Cortex of kidney (tissue), 1 donor: Measurements from ENCODE around the gene INPP5A.

ENCODE experiments used
- DNase-seq: peaks from one replicate; lab custom pipeline; 2025; lab: John Stamatoyannopoulos, UW

Gene INPP5A

DNA sequence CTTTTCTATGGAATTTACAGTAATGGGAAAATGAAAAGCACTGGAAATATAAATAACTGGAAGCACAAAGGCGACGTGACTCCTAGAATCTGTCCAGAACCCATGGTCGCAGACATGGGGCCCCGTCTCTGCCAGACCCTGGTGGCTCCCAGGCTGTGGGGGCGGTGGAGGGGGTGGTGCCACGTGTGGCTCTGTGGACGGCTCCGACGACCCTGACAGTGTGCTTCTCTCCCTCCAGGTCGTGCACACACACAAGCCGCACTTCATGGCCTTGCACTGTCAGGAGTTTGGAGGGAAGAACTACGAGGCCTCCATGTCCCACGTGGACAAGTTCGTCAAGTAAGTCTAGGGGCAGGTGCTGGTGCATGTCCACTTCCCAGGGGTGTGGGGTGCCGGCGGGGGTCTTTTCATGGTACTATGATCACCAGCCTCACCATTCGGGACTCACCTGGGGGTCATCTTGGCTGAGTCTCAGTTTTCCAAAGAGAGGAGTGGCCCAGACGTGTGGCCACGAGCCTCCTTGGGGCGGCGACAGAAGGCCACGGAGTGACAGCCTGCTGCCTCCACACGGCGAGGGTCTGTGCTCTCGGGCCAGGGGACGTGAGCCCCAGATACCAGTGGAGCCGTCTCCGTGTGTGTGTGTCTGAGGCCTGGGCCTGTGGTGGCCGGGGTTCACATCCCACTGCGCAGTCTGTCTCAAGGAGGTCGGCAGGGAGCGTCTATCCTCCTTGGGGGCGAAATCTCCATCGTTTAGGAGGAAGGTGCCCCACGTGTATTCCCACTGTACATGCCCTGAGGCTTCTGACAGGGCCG is 108.2 kb downstream of the INPP5A start:
- DNase-seq, result no peak

- no peak for DNase-seq
Measured at GRCh38 chr10:132646443-132647097, 109.0 kb downstream of the INPP5A start.

DNA sequence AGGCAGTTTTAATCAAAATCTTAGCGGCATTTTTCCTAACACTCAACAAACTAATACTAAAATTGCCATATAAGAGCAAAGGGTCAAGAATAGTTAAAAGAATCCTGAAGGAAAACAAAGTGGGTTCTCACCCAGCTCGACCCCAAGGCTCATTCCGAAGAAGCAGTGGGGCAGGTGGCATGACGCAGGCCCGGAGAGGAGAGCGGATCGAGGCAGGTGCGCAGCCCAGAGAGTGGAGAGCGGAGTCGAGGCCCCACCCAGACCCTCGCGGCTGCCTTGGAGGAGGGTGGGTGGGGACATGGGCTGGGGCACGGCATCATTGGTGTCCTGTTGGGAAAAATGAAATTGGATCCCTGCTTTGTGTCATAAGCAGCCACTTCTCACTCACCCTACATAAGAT is 109.8 kb downstream of the INPP5A start:
- DNase-seq, result no peak

DNA sequence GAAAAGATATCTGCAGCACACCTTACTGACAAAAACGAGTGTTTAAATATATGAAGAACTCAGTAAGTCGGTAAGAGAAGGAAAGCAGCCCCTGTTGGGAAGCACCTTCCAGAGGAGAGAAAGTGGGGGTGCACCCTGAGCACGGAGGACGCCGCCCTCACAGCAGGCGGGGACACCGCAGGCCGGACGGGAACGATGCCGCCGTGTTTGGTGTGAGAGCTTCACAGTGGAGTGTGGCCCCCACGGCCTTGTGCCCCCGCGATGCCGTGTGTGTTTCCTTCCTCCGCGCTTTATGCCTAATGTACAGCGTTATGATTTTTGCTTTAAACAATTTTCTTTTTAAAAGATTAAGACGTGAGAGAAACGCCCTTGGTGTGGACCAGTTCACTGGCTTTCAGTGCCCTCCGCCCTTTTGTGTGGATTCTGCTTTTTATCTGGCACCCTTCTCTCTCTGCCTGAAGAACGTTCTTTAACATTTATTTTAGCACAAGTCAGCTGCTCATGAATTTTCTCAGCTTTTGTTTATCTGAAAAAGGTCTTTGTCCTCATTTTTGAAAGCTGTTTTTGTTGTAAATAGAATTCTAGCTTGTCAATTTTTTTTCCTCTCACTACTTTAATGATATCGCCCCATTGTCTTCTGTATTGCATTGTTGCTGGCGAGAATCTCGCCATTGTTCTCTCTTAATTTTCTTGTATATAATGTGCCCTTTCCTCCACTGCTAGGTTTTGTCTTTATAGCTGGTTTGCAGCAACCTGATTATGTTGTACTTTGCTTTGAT is 110.7 kb downstream of the INPP5A start:
- no peak for DNase-seq

GRCh38 chr10:132648851-132649528 is 111.4 kb downstream of the INPP5A start:
- DNase-seq, result no peak

- DNase-seq, result no peak
Measured at GRCh38 chr10:132649651-132650360, 112.2 kb downstream of the INPP5A start.

DNA sequence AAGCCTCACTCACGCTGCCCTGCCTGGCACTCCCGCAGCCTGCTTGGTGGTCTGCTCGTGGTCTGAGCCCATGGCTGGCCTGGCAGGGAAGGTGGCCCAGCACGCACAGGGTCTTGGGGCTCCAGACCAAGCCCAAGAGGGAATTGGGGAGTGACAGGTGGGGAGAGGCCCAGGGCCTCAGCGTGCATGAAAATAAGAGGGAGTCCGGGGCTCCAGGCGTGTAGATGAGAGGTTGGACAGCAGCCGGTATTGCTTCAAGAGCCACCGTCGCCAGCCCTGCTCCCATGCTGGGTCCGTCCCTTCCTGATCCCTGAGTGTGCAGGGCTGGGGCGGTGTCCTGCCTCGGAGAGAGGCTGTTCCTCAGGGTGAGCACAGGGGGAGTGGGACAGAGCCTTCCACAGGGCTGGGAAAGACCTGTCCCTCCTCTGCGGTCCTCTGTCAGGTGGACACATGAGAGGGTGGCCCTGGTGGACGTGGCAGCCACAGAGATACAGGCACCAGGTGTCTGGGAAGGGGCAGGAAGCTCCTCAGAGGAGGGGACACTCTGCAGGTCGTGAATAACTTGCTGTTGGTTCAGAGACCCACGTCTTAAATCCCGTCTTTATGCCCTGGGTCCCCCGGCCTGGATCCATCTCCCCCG is 113.1 kb downstream of the INPP5A start:
- DNase-seq, result no peak

DNA sequence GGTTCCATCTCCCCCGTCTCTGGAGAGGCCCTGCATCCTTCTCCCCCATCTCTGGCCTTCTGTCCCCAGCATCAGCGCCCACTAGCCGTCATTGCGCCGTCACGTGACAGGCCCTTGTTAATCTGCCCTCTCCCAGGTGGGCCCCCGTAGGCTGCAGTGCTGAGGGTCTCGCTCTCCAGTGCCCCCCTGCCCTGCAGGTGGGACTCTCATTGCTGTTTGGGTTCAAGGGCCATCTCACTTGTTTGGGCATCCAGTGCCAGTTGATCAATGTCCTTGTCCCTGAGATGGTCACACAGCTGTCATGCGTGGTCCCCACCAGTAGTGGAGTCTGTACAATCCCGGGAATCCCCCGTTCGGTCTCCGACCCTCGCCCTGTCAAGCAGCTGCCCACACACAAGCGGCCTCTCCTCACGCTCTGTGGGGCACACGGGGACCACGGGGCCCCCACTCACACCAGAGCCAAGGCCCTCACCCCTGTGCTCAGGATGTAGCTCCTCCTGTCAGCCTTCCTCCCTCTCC is 114.0 kb downstream of the INPP5A start:
- DNase-seq, result no peak

DNA sequence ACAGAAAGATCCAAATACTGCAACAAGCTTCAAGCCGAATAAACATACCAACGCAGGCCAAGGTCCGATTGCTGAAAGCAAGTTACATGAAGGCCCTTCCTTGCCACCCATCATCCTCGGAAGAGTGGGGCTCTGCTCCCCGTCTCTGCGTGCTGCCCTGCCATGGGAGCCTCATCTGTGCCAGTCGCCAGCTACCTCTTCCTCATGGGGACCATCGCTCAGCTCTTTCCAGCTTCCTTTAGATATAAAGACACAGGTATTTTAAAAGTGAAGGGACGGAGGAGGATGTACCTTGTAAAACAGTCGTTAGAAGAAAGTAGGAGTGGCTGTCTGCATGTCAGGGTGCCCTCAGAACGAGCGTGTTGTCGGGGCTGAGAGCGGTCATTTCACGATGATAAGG is 114.9 kb downstream of the INPP5A start:
- no peak for DNase-seq

GRCh38 chr10:132652936-132653590 is 115.5 kb downstream of the INPP5A start:
- no peak for DNase-seq

DNA sequence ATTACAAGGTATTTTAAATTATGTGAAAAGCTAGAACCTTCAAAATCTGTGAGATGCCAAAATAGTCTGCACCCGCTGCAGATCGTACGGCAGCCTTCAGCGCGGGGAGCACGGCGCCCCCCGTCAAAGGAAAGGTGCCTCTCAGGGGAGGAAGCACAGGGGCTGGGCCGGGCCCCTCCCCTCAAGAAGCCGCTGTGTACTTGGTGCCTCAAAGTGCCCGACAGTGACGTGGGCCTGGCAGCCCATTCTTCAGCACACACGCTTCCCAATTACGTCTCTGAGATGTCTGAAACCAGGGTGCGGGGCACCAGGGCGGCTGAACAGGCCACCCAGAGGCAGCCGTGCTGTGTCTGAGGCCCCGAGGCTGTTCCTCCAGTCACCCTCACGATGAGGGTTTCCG is 116.1 kb downstream of the INPP5A start:
- DNase-seq, result no peak

DNA sequence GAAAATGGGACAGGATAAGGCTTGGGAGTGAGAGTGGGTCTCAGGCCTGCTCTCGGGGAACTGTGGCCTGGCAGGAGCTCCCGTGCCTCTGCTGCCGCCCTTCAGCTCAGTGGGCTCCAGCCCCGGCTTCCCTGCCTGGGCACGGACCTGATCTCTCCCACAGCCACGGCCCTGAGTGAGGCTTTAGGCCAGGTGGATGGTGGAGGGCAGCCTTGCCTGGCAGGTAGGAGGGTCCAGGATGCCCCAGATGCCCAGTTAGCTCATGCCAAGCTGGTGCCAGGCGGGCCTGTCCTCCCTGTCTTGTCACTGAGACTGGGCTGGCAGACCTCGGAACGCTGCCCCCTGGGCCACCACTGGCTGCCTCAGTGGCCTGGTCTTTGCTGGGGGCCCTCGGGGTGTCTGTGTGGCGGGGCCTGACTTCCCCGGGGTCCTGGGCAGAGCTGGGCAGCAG is 116.6 kb downstream of the INPP5A start:
- DNase-seq, result no peak

- DNase-seq, result no peak
Measured at GRCh38 chr10:132654708-132655661, 117.4 kb downstream of the INPP5A start.

DNA sequence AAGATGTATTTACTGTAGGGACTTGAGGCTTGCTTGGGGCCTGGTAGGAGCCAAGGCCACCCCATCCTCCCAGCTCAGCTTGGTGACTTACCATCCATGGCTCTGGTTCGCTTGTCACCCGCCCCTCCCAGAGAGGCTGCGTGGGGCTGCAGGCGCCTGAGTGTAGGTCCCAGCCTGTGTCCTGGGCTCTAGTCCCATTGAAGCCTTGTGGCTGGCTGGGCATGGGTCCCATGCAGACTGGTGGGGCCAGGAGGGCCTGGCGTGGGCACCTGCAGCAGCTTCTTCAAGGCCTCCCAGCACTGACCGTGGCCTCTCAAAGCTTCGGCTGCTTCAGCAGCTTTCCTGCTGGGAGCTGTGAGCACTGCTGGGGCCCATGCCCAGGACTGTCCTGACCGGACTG is 118.1 kb downstream of the INPP5A start:
- no peak for DNase-seq

DNA sequence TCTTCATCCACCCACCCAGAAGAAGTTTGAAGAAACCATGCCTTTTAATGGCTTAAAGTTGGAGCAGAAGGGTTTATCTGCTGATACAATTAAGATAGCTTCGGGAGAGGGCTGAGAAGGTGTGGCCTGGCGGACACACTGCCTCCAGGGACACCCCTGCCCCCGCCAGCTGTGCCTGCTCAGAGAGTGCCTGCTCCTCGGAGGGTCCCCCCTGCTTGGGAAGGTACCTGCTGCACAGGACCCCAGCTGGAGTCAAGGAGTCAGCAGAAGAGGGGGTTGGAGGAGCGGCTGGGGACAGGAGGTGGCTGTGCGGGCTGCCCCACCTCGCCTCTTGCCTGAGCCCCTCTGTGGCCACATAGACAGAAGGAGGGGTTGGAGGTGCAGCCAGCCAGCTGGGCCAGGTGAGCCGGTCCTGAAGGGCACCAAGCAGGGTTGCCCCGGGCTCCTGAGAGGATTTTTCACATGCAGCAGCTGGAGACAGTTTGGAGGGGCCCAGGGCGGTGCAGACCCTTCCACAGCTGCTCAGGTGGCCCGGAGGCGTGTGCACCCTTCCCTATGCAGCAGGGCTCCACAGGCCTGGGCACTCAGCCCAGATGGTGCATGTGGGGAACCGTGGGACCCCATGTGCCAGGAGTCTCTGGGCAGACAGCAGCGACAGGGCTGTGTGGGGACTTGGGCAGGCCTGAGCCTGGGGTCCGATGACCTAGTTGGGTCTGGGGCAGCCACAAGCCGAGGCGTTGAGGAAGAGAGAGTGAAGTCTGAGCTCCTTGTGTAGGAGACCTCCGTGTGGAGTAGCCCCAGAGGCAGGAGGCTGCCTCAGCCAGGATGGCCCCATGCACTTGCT is 118.9 kb downstream of the INPP5A start:
- no peak for DNase-seq

- DNase-seq, result no peak
Measured at GRCh38 chr10:132657127-132657706, 119.6 kb downstream of the INPP5A start.

GRCh38 chr10:132657748-132658147 is 120.2 kb downstream of the INPP5A start:
- DNase-seq, result no peak
